CD4-positive, alpha-beta T cell (primary cell): ENCODE data around the gene CD46. TPM values are rescaled to one million over a fixed set of nuclear protein-coding genes. Genes with fewer than 3 reads are reported as not detected.

Experiments
- ATAC-seq: fragments of 200-7000 bp; cut with Tn5 transposase; one replicate; pipeline ENCODE4 v1.10.0; 2022; ENCODE audit warnings: mild to moderate bottlenecking; ENCODE audit not compliant: poor library complexity
- CTCF ChIA-PET: fragments of 350-600 bp; sonication (Branson Sonifier 250); formaldehyde crosslinking; loops from one replicate; lab custom pipeline; 2021; ENCODE audit warnings: antibody characterized with exemption, inconsistent platforms; lab: Charles Lee
- POLR2A ChIA-PET: fragments of 350-600 bp; sonication (Branson Sonifier 250); formaldehyde crosslinking; loops from one replicate; lab custom pipeline; 2021; ENCODE audit warnings: antibody characterized with exemption, inconsistent platforms; lab: Charles Lee
- DNase-seq, 14 experiments: peaks; one replicate each; pipeline ENCODE4 v3.0.0-alpha.2; 2013 to 2020; ENCODE audit warnings: mixed read lengths in 2 of 14
- H3K27ac ChIP-seq, 2 donors: one replicate each; pipeline versions ENCODE4 v1.5.1 to v1.7.0; 2013; ENCODE audit warnings: low read length in 2 of 2, low read depth in 1 of 2, mild to moderate bottlenecking in 1 of 2
- H3K27me3 ChIP-seq, 2 experiments: 1 replicate in 1 of 2; 2 replicates in 1 of 2; pipeline versions ENCODE4 v1.6.1 to v1.7.0; 2013; ENCODE audit warnings: low read length in 2 of 2, control low read depth in 1 of 2, mild to moderate bottlenecking in 1 of 2, moderate library complexity in 1 of 2; ENCODE audit not compliant: insufficient read depth in 2 of 2, control insufficient read depth in 1 of 2
- H3K36me3 ChIP-seq: one replicate; pipeline ENCODE4 v1.6.1; 2013; ENCODE audit warnings: low read length, control low read depth; ENCODE audit not compliant: insufficient read depth
- H3K4me1 ChIP-seq: one replicate; pipeline ENCODE4 v1.6.1; 2013; ENCODE audit warnings: low read length, control low read depth; ENCODE audit not compliant: insufficient read depth
- H3K4me3 ChIP-seq: one replicate; pipeline ENCODE4 v1.5.1; 2013; ENCODE audit warnings: mild to moderate bottlenecking, low read length, moderate library complexity
- H3K9me3 ChIP-seq, 2 experiments: 1 replicate in 1 of 2; 2 replicates in 1 of 2; pipeline versions ENCODE4 v1.6.1 to v1.7.0; 2013; ENCODE audit warnings: low read length in 2 of 2, mild to moderate bottlenecking in 2 of 2, control low read depth in 1 of 2, moderate library complexity in 1 of 2; ENCODE audit not compliant: control insufficient read depth in 1 of 2, insufficient read depth in 1 of 2
- H3K27ac Mint-ChIP-seq: one replicate; pipeline ENCODE4 v1.8.0; 2020; ENCODE audit warnings: mixed read lengths
- H3K27me3 Mint-ChIP-seq: one replicate; pipeline ENCODE4 v1.8.0; 2021; ENCODE audit warnings: mixed read lengths
- H3K36me3 Mint-ChIP-seq: one replicate; pipeline ENCODE4 v1.8.0; 2021; ENCODE audit warnings: low read depth, mixed read lengths
- H3K4me1 Mint-ChIP-seq: one replicate; pipeline ENCODE4 v1.8.0; 2021; ENCODE audit warnings: low read depth, mixed read lengths
- H3K4me3 Mint-ChIP-seq: one replicate; pipeline ENCODE4 v1.8.0; 2020; ENCODE audit warnings: mild to moderate bottlenecking, mixed read lengths
- H3K9me3 Mint-ChIP-seq: one replicate; pipeline ENCODE4 v1.8.0; 2020; ENCODE audit warnings: mixed read lengths
- CTCF ChIP-seq: fragments of 200-600 bp; IDR thresholded peaks from one replicate; pipeline ENCODE4 v1.8.0; 2022; ENCODE audit warnings: antibody characterized with exemption, mild to moderate bottlenecking
- intact Hi-C, 2 experiments: fragments of 100-400 bp; cut with DNase I in 1 of 2; cut with micrococcal nuclease in 1 of 2; formaldehyde crosslinking; loops; one replicate each; pipeline versions ENCODE4 v1.15.1 to v1.9.0; 2023 to 2025; cut with DNase I, micrococcal nuclease
- total RNA-seq, 174 experiments: library from RNA in 2 of 174; stranded (reverse) in 2 of 174; gene quantifications; one replicate each; pipeline ENCODE4 v1.2.3 and lab custom pipeline; 2021 to 2026

Gene CD46
- total RNA-seq, 2 experiments from 2014 or later = 111 to 115 TPM

GRCh38 chr1:207842506-207842905, 90.7 kb downstream of the CD46 start:
- H3K36me3 Mint-ChIP-seq = peaks cover 68% of the 10 kb centered on the region
- H3K4me3 ChIP-seq = no peak overlapping the region
- H3K4me3 Mint-ChIP-seq = no peak overlapping the region
- peaks cover 92% of the 10 kb centered on the region for H3K4me1 Mint-ChIP-seq
- DNase-seq = no peak
- no peak overlapping the region for H3K27ac ChIP-seq
- TF ChIP-seq CTCF = no peak
- H3K27ac Mint-ChIP-seq = peak overlapping the region; percentile 21
- no peak for ATAC-seq
- H3K27me3 Mint-ChIP-seq = no peaks in the 10 kb centered on the region
- intact Hi-C loops = no loop called here
- H3K9me3 Mint-ChIP-seq = no peaks in the 10 kb centered on the region
- H3K4me1 ChIP-seq = peaks cover 55% of the 10 kb centered on the region
- peaks cover 52% of the 10 kb centered on the region for H3K36me3 ChIP-seq
- POLR2A ChIA-PET = interaction anchor here (0.9 to 1.5 kb wide), 4 partner anchors 10 to 27 kb away, joined by 3 to 4 read pairs (median 4); no protein-coding TSS in a partner anchor
- no peaks in the 10 kb centered on the region for H3K27me3 ChIP-seq
- CTCF ChIA-PET = interaction anchor here (1.4 to 1.7 kb wide), 2 partner anchors 27 to 32 kb away, joined by 3 to 4 read pairs; no protein-coding TSS in a partner anchor
- no peaks in the 10 kb centered on the region for H3K9me3 ChIP-seq

GRCh38 chr1:207844371-207844770, 92.5 kb downstream of the CD46 start:
- ATAC-seq (no peak), DNase-seq (no peak)
- Histone ChIP-seq H3K4me1 (peaks cover 53% of the 10 kb centered on the region), H3K4me3 (no peak overlapping the region), H3K9me3 (no peaks in the 10 kb centered on the region), H3K27ac (no peak overlapping the region), H3K27me3 (no peaks in the 10 kb centered on the region), H3K36me3 (peaks cover 45% of the 10 kb centered on the region)
- ChIA-PET CTCF (no interaction called here), POLR2A (no interaction called here)
- no peak for TF ChIP-seq CTCF
- no peaks in the 10 kb centered on the region for H3K27me3 Mint-ChIP-seq
- intact Hi-C loops = loop anchor here in 1 of 2 experiments (2.0 kb wide), 1 partner anchor 16 kb away; no protein-coding TSS in a partner anchor
- H3K9me3 Mint-ChIP-seq = no peaks in the 10 kb centered on the region
- peaks cover 69% of the 10 kb centered on the region for H3K36me3 Mint-ChIP-seq
- H3K4me3 Mint-ChIP-seq = no peak overlapping the region
- H3K27ac Mint-ChIP-seq = peak overlapping the region; percentile 5
- H3K4me1 Mint-ChIP-seq = peaks cover 91% of the 10 kb centered on the region

Other genes with a start within 250 kb of the CD46 start
- not detected for gene CR1L, start 106.9 kb upstream of the CD46 start, total RNA-seq
- not detected for gene CD34, start 159.1 kb downstream of the CD46 start, total RNA-seq